Endometrium (tissue), 2 donors: ENCODE results near the gene SLC25A38.
"Not testable (repeated sequence)": the region's sequence is repeated elsewhere in the genome, so short reads cannot be mapped to it uniquely, and the experiment has no call there.

Experiments
- FAIRE-seq: peaks from 2 replicates; lab custom pipeline; 2012; peaks lifted over from hg19 to GRCh38; lab: Jason Lieb, UNC
- donor health status: control.
- donor health status: control.

The SLC25A38 gene

GRCh38 chr3:39407259-39407629 lies 24.1 kb downstream of the SLC25A38 start:
- no peak for FAIRE-seq

- no peak for FAIRE-seq
Observed at GRCh38 chr3:39407773-39408492, 24.8 kb downstream of the SLC25A38 start.

- FAIRE-seq, result no peak
Observed at GRCh38 chr3:39408493-39409372, 25.6 kb downstream of the SLC25A38 start.

GRCh38 chr3:39409514-39410136 lies 26.5 kb downstream of the SLC25A38 start:
- no peak for FAIRE-seq

GRCh38 chr3:39410893-39411292 lies 27.7 kb downstream of the SLC25A38 start:
- no peak for FAIRE-seq

GRCh38 chr3:39412668-39413260 lies 29.6 kb downstream of the SLC25A38 start:
- FAIRE-seq, result no peak

- no peak for FAIRE-seq
Observed at GRCh38 chr3:39413691-39414420, 30.7 kb downstream of the SLC25A38 start.

GRCh38 chr3:39414421-39414907 lies 31.3 kb downstream of the SLC25A38 start:
- FAIRE-seq, result no peak

GRCh38 chr3:39415302-39415701 lies 32.1 kb downstream of the SLC25A38 start:
- not testable (repeated sequence) for FAIRE-seq

GRCh38 chr3:39415983-39416382 lies 32.8 kb downstream of the SLC25A38 start:
- FAIRE-seq, result no peak

- FAIRE-seq, result not testable (repeated sequence)
Observed at GRCh38 chr3:39416998-39417397, 33.8 kb downstream of the SLC25A38 start.

- FAIRE-seq, result not testable (repeated sequence)
Observed at GRCh38 chr3:39418556-39419225, 35.5 kb downstream of the SLC25A38 start.

- FAIRE-seq, result no peak
Observed at GRCh38 chr3:39419742-39420315, 36.7 kb downstream of the SLC25A38 start.

GRCh38 chr3:39420543-39420942 lies 37.4 kb downstream of the SLC25A38 start:
- no peak for FAIRE-seq

GRCh38 chr3:39423436-39423970 lies 40.3 kb downstream of the SLC25A38 start:
- no peak for FAIRE-seq

GRCh38 chr3:39426312-39426711 lies 43.1 kb downstream of the SLC25A38 start:
- no peak for FAIRE-seq

- no peak for FAIRE-seq
Observed at GRCh38 chr3:39427506-39427905, 44.3 kb downstream of the SLC25A38 start.

- FAIRE-seq, result no peak
Observed at GRCh38 chr3:39428745-39429201, 45.6 kb downstream of the SLC25A38 start.

GRCh38 chr3:39429466-39429865 lies 46.3 kb downstream of the SLC25A38 start:
- FAIRE-seq, result no peak

GRCh38 chr3:39432342-39432741 lies 49.2 kb downstream of the SLC25A38 start:
- no peak for FAIRE-seq
